ENCODE results near the gene ATN1.
A peak's percentile ranks its signal among the peaks of the same experiment; 100 is the strongest.
"Not testable (repeated sequence)": the region's sequence is repeated elsewhere in the genome, so short reads cannot be mapped to it uniquely, and the experiment has no call there.

Gene ATN1, protein sequence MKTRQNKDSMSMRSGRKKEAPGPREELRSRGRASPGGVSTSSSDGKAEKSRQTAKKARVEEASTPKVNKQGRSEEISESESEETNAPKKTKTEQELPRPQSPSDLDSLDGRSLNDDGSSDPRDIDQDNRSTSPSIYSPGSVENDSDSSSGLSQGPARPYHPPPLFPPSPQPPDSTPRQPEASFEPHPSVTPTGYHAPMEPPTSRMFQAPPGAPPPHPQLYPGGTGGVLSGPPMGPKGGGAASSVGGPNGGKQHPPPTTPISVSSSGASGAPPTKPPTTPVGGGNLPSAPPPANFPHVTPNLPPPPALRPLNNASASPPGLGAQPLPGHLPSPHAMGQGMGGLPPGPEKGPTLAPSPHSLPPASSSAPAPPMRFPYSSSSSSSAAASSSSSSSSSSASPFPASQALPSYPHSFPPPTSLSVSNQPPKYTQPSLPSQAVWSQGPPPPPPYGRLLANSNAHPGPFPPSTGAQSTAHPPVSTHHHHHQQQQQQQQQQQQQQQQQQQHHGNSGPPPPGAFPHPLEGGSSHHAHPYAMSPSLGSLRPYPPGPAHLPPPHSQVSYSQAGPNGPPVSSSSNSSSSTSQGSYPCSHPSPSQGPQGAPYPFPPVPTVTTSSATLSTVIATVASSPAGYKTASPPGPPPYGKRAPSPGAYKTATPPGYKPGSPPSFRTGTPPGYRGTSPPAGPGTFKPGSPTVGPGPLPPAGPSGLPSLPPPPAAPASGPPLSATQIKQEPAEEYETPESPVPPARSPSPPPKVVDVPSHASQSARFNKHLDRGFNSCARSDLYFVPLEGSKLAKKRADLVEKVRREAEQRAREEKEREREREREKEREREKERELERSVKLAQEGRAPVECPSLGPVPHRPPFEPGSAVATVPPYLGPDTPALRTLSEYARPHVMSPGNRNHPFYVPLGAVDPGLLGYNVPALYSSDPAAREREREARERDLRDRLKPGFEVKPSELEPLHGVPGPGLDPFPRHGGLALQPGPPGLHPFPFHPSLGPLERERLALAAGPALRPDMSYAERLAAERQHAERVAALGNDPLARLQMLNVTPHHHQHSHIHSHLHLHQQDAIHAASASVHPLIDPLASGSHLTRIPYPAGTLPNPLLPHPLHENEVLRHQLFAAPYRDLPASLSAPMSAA (N-terminal part only)

DNA sequence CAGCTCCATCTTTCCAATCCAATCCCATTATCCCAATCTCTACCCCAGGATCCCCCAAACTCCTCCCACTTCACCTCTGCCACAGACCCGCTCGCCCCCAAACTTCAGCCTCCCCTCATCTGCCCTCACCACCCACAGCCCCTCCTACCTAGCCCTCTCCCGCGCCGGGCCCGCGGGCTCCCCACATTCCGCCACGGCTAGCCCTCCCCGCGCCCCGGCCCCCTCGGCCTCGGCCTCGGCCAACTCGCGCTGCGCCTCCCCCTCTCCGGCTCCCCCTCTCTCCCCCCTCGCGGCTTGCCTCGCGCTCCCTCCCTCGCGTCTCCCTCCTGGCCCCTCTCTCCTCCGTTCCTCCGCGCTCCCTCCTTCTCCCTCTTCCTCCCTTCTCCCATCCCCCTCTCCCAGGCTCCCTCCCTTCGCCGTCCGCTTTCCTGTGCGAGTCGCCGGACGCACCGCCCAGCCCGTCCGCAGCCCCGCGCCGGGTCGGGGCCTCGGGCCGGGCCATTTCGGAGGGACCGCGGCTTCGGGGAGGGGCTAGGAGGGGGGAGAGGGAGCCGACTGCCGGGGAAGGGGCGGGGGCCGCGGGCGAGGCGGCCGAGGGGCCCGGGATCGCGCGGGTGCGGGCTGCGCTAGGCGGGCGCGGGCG lies at the start of gene ATN1:
ATN1 (plus strand) TSS at position 581 of the 643 bp plus-strand sequence. CDS start 6,043 bp downstream, outside the sequence.
- H3K27ac ChIP-seq (ENCODE audit: low read length), result no peak within 1 kb of the TSS
- no peaks in the 10 kb centered on the region for H3K9me3 ChIP-seq (ENCODE audit: control insufficient read depth, insufficient read depth, low read length)
- H3K27me3 ChIP-seq (ENCODE audit: control insufficient read depth, insufficient read depth, low read length), result no peaks in the 10 kb centered on the region
- H3K4me1 ChIP-seq (ENCODE audit: control insufficient read depth, insufficient read depth, low read length), result peaks cover 4% of the 10 kb centered on the region; the same call in 1 of the 2 replicates
- peak within 1 kb of the TSS; percentile 77 for H3K4me3 ChIP-seq (ENCODE audit: low read length)
- DNase-seq (ENCODE audit: low read depth, low spot score), result no peak
- no peaks in the 10 kb centered on the region; the same call in 1 of the 2 replicates for H3K36me3 ChIP-seq (ENCODE audit: control insufficient read depth, insufficient read depth, low read length)
- WGBS (ENCODE audit: insufficient coverage, insufficient read length), result no CpG with 5 or more reads among the region's 66 CpGs

DNA sequence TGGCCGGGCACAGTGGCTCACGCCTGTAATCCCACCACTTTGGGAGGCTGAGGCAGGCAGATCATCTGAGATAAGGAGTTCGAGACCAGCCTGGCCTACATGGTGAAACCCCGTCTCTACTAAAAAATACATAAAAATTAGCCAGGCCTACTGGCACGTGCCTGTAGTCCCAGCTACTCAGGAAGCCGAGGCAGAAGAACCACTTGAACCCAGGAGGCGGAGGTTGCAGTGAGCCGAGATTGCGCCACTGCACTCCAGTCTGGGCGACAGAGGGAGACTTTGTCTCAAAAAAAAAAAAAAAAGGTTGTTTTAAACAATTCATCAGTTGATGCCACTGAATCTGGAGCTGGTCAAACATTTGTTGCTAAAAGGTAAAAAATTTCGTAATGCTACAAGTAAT lies 47.9 kb upstream of the ATN1 start:
- not testable (repeated sequence) for H3K36me3 ChIP-seq (ENCODE audit: control insufficient read depth, insufficient read depth, low read length); H3K27me3 ChIP-seq (ENCODE audit: control insufficient read depth, insufficient read depth, low read length); H3K4me3 ChIP-seq (ENCODE audit: low read length); H3K4me1 ChIP-seq (ENCODE audit: control insufficient read depth, insufficient read depth, low read length); H3K27ac ChIP-seq (ENCODE audit: low read length); DNase-seq (ENCODE audit: low read depth, low spot score); H3K9me3 ChIP-seq (ENCODE audit: control insufficient read depth, insufficient read depth, low read length)
- WGBS (ENCODE audit: insufficient coverage, insufficient read length), result no CpG with 5 or more reads among the region's 11 CpGs

DNA sequence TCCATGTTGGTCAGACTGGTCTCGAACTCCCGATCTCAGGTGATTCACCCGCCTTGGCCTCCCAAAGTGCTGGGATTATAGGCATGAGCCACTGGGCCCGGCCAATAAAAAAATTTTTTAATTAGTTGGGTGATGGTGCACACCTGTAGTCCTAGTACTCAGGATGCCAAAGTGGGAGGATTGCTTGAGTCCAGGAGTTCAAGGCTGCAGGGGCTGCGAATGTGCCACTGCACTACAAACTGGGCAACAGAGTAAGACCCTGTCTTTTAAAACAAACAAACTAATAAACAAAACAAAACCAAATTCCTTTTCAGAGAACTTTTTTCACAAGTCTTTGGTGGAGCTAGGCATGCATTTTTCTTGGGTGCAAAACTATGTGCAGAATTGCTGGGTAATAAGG lies 44.5 kb upstream of the ATN1 start:
- H3K9me3 ChIP-seq (ENCODE audit: control insufficient read depth, insufficient read depth, low read length), result no peaks in the 10 kb centered on the region
- H3K27ac ChIP-seq (ENCODE audit: low read length), result no peak overlapping the region
- H3K4me1 ChIP-seq (ENCODE audit: control insufficient read depth, insufficient read depth, low read length), result peaks cover 3% of the 10 kb centered on the region; the same call in 1 of the 2 replicates
- H3K4me3 ChIP-seq (ENCODE audit: low read length), result no peak overlapping the region
- no peak for DNase-seq (ENCODE audit: low read depth, low spot score)
- H3K27me3 ChIP-seq (ENCODE audit: control insufficient read depth, insufficient read depth, low read length), result no peaks in the 10 kb centered on the region
- H3K36me3 ChIP-seq (ENCODE audit: control insufficient read depth, insufficient read depth, low read length), result peaks cover 4% of the 10 kb centered on the region; the same call in 1 of the 2 replicates
- no CpG with 5 or more reads among the region's 5 CpGs for WGBS (ENCODE audit: insufficient coverage, insufficient read length)

DNA sequence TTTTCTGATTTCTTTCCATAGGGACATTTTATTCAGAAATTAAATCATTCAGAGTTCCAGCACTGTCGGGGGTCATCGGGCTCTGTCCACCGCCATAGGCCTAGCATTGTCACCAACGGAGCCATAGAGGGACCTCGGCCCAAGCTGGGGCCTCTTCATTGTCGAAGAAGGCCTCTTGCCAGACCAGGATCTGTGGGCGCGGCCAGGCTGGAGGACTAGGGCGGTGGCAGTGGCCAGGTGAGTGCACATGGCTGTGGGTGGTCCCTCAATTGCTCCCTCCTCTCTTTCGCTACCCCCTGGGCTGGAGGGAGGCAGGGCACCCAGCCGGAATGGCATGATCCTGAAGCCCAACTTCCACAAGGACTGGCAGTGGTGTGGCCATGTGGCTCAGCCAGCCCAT lies 44.1 kb upstream of the ATN1 start:
- Histone ChIP-seq H3K9me3 (ENCODE audit: control insufficient read depth, insufficient read depth, low read length) (no peaks in the 10 kb centered on the region), H3K27ac (ENCODE audit: low read length) (no peak overlapping the region), H3K27me3 (ENCODE audit: control insufficient read depth, insufficient read depth, low read length) (no peaks in the 10 kb centered on the region), H3K36me3 (ENCODE audit: control insufficient read depth, insufficient read depth, low read length) (peaks cover 4% of the 10 kb centered on the region; the same call in 1 of the 2 replicates), H3K4me1 (ENCODE audit: control insufficient read depth, insufficient read depth, low read length) (peaks cover 3% of the 10 kb centered on the region; the same call in 1 of the 2 replicates), H3K4me3 (ENCODE audit: low read length) (no peak overlapping the region)
- WGBS (ENCODE audit: insufficient coverage, insufficient read length), result no CpG with 5 or more reads among the region's 11 CpGs
- no peak for DNase-seq (ENCODE audit: low read depth, low spot score)

DNA sequence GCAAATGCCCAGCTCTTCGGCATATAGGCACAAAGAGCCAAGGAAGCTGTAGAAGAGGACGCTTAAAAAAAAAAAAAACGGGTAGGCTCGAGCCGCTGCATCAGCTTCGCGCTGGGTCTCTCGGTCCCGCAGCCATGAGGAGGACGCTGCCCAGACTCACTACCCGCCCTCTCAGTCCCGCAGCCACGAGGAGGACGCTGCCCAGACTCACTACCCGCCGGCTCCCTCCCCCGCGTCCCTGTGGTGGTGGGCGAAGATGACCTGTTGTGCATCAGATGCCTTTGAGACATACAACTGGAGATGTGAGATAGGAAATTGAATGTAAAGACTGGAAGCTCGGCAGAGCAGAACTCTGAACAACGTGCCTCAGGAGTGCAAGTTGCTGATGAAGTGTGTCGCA lies 43.2 kb upstream of the ATN1 start:
- H3K4me1 ChIP-seq (ENCODE audit: control insufficient read depth, insufficient read depth, low read length), result peaks cover 3% of the 10 kb centered on the region; the same call in 1 of the 2 replicates
- H3K27ac ChIP-seq (ENCODE audit: low read length), result no peak overlapping the region
- H3K4me3 ChIP-seq (ENCODE audit: low read length), result no peak overlapping the region
- H3K36me3 ChIP-seq (ENCODE audit: control insufficient read depth, insufficient read depth, low read length), result peaks cover 4% of the 10 kb centered on the region; the same call in 1 of the 2 replicates
- WGBS (ENCODE audit: insufficient coverage, insufficient read length), result no CpG with 5 or more reads among the region's 22 CpGs
- H3K9me3 ChIP-seq (ENCODE audit: control insufficient read depth, insufficient read depth, low read length), result no peaks in the 10 kb centered on the region
- no peaks in the 10 kb centered on the region for H3K27me3 ChIP-seq (ENCODE audit: control insufficient read depth, insufficient read depth, low read length)
- DNase-seq (ENCODE audit: low read depth, low spot score), result no peak

DNA sequence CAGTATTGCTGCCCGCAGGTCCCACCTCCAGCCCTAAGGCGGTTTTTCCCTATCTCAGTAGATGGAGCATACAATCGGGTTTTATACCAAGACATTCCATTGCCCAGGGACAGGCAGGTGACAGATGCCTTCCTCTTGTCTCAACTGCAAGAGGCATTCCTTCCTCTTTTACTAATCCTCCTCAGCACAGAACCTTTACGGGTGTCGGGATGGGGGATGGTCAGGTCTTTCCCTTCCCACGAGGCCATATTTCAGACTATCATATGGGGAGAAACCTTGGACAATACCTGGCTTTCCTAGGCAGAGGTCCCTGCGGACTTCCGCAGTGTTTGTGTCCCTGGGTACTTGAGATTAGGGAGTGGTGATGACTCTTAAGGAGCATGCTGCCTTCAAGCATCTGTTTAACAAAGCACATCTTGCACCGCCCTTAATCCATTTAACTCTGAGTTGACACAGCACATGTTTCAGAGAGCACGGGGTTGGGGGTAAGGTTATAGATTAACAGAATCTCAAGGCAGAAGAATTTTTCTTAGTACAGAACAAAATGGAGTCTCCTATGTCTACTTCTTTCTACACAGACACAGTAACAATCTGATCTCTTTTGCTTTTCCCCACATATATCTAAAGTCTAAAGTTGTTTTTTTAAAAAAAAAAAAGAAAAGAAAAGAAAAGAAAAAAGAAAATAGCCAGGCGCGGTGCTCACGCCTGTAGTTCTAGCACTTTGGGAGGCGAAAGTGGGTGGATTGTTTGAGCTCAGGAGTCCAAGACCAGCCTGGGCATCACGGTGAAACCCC lies 41.4 kb upstream of the ATN1 start:
- DNase-seq (ENCODE audit: low read depth, low spot score); H3K4me1 ChIP-seq (ENCODE audit: control insufficient read depth, insufficient read depth, low read length); H3K27ac ChIP-seq (ENCODE audit: low read length); H3K4me3 ChIP-seq (ENCODE audit: low read length); H3K27me3 ChIP-seq (ENCODE audit: control insufficient read depth, insufficient read depth, low read length); H3K9me3 ChIP-seq (ENCODE audit: control insufficient read depth, insufficient read depth, low read length); H3K36me3 ChIP-seq (ENCODE audit: control insufficient read depth, insufficient read depth, low read length): not testable (repeated sequence)
- WGBS (ENCODE audit: insufficient coverage, insufficient read length), result no CpG with 5 or more reads among the region's 15 CpGs

DNA sequence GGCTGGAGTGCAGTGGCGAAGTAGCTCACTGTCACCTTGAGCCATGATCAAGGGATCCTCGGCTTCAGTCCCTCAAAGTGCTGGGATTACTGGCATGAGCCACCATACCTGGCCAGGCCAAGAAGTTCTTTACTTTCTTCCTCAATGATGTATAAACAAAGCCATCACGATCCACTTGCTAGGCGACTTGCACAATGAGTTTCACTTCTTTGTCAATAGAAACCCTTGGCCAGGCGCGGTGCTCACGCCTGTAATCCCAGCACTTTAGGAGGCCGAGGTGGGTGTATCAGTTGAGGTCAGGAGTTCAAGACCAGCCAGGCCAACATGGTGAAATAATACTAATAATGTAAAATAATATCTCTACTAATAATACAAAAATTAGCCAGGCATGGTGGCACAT lies 40.3 kb upstream of the ATN1 start:
- Histone ChIP-seq H3K4me1 (ENCODE audit: control insufficient read depth, insufficient read depth, low read length) (peaks cover 5% of the 10 kb centered on the region; the same call in 1 of the 2 replicates), H3K9me3 (ENCODE audit: control insufficient read depth, insufficient read depth, low read length) (no peaks in the 10 kb centered on the region), H3K27me3 (ENCODE audit: control insufficient read depth, insufficient read depth, low read length) (no peaks in the 10 kb centered on the region), H3K27ac (ENCODE audit: low read length) (no peak overlapping the region), H3K4me3 (ENCODE audit: low read length) (no peak overlapping the region), H3K36me3 (ENCODE audit: control insufficient read depth, insufficient read depth, low read length) (peaks cover 4% of the 10 kb centered on the region; the same call in 1 of the 2 replicates)
- no CpG with 5 or more reads among the region's 8 CpGs for WGBS (ENCODE audit: insufficient coverage, insufficient read length)
- no peak for DNase-seq (ENCODE audit: low read depth, low spot score)

DNA sequence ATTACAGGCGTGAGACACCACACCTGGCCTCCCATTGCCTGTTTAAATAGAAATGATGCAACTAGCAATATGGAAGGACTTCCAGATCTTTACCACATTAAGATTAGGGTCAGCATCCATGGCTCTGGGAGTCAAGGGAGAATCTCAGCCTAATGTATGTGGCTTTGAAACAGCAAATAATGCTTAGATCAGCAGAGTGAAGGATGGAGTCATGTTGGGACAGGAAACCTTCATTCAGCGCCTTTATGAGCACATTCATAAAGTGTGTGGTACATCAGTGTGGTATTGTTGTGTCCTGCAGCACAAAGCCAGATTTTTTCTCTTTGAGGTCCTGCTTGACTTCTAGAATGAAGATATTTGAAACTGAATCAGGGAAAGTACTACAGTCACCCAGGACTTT lies 39.4 kb upstream of the ATN1 start:
- no CpG with 5 or more reads among the region's 2 CpGs for WGBS (ENCODE audit: insufficient coverage, insufficient read length)
- Histone ChIP-seq H3K4me1 (ENCODE audit: control insufficient read depth, insufficient read depth, low read length) (peaks cover 5% of the 10 kb centered on the region; the same call in 1 of the 2 replicates), H3K4me3 (ENCODE audit: low read length) (no peak overlapping the region), H3K27me3 (ENCODE audit: control insufficient read depth, insufficient read depth, low read length) (no peaks in the 10 kb centered on the region), H3K9me3 (ENCODE audit: control insufficient read depth, insufficient read depth, low read length) (no peaks in the 10 kb centered on the region), H3K27ac (ENCODE audit: low read length) (no peak overlapping the region), H3K36me3 (ENCODE audit: control insufficient read depth, insufficient read depth, low read length) (peaks cover 4% of the 10 kb centered on the region; the same call in 1 of the 2 replicates)
- no peak for DNase-seq (ENCODE audit: low read depth, low spot score)

DNA sequence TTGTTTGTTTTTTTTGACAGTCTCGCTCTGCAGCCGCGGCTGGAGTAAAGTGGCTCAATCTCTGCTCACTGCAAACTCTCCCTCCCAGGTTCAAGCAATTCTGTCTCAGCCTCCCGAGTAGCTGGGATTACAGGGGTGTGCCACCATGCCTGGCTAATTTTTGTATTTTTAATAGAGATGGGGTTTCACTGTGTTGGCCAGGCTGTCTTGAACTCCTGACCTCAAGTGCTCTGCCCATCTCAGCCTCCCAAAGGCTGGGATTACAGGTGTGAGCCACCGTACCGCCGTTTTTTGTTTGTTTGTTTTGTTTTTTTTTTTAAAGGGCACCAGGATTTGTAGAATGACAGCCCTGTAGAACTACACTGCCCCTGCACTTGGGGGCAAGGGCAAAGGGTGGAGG lies 39.0 kb upstream of the ATN1 start:
- DNase-seq (ENCODE audit: low read depth, low spot score); H3K27ac ChIP-seq (ENCODE audit: low read length); H3K9me3 ChIP-seq (ENCODE audit: control insufficient read depth, insufficient read depth, low read length); H3K4me3 ChIP-seq (ENCODE audit: low read length); H3K4me1 ChIP-seq (ENCODE audit: control insufficient read depth, insufficient read depth, low read length); H3K27me3 ChIP-seq (ENCODE audit: control insufficient read depth, insufficient read depth, low read length); H3K36me3 ChIP-seq (ENCODE audit: control insufficient read depth, insufficient read depth, low read length): not testable (repeated sequence)
- WGBS (ENCODE audit: insufficient coverage, insufficient read length), result no CpG with 5 or more reads among the region's 7 CpGs

All from iPS DF 6.9 (cell line).